Measurements from ENCODE around the gene INPP5F.
A peak's percentile ranks its signal among the peaks of the same experiment; 100 is the strongest.
"Not testable (repeated sequence)": the region's sequence is repeated elsewhere in the genome, so short reads cannot be mapped to it uniquely, and the experiment has no call there.

The INPP5F gene

DNA sequence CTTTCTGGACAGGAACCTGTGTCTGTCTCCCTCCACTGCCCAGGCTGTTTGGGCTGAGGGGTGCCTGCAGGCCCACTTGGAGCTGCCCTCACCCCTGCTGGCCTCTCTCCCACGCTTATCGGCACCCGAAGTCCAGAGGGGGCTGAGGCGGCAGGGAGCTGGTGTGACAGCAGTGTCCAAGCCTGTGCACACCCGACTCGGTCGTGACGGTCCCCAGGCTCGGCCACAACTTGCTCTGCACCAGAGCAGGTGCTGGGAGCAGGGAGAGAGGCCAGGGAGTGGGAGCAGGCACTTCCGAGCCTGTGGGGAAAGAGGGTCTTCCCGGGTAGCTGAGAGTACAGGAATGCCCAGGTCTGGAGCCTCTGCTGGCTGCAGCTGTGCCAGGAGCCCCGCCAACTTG lies 23.0 kb downstream of the INPP5F start:
- DNase-seq, result no peak

DNA sequence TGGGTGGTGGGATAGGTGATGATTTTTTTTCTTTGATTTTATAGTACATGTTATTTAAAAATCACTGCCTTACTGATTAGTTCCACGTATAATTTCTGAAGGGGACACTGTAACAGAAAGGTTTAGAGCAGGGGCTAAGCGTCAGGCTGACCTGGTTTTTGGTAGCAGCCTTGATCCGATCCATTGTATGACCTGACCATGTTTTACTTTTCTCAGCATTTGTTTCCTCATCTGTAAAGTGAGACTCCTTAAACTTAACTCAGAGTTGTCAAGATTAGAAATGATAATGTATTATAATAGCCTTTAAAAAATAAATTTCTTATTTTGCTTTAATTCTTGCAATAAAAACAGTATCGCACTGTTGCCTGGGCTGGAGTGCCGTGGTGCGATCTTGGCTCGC lies 23.6 kb downstream of the INPP5F start:
- DNase-seq, result no peak

DNA sequence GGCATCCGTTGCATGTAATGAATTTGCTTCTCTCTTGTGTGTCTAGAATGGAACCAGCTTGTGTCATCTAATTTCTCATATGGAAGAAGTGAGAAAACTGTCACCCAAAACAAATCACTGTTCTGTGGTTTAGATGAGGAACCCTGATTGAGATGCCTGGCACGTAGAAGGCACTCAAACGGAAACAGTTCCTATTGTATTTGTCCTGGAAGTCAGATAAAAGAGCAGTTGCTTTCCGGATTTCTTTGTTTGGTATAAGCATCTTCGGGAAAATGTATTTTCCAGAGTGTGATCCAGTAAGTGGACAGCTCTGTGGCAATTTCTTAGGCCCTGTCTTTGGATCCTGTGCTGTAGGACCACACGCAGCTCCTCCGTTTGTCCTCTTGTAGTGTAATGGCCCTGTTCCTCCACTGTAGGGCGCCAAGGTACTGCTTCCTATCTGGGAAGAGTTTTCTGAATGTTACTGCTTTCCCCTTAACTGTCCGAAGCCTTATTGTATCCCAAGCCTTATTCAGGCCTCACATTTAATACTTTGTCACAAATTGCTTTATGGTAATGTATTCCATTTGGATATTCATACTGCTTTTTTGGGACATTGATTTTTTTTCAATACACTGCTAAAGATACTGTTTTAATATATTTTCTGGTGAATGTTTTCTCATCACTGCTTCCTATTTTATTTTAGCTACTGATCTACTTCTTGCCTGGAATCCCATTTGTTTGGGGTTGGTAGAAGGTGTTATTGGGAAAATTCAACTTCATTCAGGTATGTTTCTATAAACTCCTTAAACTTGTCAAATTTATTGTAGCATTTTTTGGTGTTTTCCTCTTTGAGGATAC lies 24.8 kb downstream of the INPP5F start:
- DNase-seq, result peak; percentile 73 to 96

DNA sequence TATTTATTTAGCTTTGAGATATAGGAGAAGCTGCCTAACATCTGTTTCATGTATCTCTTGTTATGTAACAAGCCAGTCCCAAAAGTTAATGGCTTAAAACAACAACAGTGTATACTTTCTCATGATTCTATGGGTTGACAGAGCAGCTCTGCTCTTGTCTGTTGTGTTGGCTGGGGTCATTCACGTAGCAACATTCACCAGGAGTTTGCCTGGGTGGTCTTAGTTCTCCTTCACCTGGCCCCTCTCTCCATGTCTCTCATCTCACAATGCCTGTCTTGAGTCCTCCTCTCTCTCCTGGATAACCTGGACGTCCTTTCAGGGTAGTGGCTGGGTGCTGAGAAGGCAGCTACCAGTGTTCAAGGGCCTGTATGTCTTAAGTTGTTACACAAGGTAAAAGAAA lies 27.5 kb downstream of the INPP5F start:
- no peak for DNase-seq

DNA sequence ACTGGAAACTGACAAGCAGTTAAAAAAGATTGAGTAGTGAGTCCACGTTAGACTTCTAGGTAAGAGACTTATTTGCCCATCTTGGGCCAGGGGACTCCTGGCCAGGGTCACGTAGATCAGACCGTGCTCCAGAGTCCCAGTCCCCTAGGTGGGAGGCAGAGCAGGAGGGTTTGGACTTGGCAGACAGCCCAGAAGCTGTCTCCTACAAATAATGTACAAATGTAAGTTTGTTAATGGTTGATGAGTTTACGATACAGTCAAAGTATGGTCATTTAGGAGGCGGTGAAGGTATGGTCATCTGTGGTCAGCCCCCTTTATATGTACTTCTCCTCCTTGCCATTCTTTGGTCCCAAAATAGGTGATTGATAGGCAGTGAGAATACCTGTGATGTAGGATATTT lies 28.2 kb downstream of the INPP5F start:
- DNase-seq, result no peak

DNA sequence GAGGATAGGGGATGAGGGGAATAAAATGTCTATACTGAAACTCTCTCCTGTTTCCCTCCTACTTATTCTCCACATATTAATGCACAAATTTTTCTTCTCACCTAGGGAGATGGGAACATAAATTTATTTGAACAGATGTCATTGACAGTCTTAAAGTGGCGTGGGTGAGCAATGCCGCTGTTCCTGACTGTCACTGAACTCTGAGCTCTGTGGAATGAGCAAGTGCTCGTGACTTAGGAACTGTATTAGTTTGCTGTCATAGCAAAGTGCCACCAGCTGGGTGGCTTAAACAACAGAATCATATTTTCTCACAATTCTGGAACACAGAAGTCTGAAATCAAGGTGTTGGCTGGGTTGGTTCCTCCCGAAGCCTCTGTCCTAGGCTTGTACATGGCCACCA lies 29.1 kb downstream of the INPP5F start:
- no peak for DNase-seq

DNA sequence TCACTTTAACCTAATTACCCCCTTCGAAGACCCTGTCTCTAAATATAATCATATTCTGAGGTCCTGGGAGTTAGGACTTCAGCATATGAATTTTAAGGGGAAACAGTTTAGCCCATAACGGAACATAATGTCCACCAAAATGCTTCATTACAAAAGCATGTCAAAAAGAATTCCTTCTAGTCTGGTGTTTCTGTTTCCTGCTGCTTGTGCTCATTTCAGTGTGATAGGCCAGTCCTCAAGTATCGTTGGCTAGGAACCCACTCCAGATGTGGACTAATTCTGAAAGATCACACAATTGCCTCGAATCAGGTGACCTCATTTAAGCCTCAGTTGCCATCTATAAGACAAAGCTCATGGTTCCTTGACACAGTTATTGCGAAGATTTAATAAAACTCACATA lies 29.6 kb downstream of the INPP5F start:
- no peak for DNase-seq

DNA sequence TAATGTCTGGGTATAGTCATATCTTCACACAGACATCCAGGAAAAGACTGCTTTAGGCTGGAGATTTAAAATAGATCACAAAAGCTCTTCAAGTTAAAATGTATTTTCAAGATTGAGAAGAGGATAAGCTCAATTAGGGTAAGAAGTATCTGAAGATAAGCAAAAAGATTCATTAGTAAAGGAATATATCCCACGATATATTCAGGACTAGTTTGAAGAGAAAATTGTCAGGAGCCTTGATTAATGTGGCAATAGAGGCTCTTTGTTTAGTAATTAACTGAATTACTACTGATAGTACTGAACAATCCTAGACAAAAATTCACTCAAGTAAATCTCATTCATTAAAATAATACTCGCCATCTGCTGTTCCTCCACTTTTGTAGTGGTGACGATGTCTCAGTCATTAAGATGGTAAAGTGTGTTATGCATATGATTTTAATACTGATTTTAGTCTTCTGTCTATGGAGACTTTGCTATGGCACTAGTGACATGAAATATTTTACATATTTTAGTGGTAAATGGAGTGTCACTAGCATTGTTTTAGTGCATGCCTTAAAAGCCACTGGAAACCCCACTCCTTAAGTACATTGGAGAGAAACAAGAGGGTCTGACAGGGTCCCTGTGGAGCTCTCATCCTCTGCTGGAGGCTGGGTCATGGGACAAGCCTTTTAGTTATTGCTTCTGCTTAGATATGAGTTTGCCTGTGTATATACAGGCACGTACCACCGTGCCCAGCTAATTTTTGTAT lies 32.8 kb downstream of the INPP5F start:
- DNase-seq, result no peak

DNA sequence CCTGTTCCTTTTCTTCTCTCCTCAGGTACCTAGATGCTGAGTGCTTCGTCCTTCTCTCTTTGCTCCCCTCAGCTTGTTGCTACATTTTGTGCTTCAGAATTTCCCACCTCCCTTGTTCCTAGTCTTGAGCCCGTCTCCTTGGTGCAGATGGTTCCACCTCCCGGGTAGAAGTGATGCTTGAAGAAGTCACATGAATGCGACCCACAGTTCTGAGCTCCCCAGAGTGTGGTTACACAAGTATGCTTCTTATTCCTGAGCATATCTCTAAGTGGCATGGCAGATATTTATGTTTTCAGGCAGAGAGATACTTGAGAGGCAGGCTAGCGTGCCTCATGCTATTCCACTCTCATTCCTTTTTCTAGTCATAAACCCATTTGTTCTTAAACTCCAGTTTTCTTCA lies 34.0 kb downstream of the INPP5F start:
- DNase-seq, result no peak

DNA sequence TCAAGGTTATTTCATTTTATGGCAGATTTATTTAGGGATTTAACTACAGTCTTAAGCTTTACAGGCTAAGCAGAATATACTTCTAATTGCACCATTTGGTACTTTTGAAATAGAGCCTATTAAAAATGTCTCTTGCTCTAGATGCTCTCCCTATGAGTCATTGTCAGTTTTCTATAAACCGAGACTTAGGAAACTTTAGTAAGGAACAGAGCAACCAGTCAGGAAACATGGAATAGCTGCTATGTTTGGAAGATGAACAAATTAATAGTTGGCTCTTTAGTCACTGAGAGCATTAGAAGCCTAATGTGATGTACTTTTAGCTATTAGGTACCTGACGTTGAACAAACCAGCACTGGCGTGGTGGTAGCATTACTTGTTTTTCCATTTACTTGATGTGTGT lies 35.3 kb downstream of the INPP5F start:
- no peak for DNase-seq

DNA sequence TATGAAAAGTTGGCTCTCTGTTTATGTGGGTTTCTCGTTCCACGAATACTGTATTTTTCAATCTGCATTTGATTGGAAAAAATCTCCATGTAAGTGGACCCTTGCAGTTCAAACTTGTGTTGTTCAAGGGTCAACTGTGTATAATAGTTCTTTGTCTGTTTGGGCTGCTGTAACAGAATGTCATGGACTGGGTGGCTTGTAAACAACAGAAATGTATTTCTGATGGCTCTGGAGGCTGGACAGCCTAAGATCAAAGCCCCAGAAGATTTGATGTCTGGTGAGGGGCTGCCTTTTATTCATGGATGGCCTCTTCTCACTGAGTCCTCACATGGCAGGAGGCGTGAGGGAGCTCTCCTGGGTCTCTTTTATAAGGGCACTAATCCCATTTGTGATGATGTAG lies 36.2 kb downstream of the INPP5F start:
- DNase-seq, result no peak

DNA sequence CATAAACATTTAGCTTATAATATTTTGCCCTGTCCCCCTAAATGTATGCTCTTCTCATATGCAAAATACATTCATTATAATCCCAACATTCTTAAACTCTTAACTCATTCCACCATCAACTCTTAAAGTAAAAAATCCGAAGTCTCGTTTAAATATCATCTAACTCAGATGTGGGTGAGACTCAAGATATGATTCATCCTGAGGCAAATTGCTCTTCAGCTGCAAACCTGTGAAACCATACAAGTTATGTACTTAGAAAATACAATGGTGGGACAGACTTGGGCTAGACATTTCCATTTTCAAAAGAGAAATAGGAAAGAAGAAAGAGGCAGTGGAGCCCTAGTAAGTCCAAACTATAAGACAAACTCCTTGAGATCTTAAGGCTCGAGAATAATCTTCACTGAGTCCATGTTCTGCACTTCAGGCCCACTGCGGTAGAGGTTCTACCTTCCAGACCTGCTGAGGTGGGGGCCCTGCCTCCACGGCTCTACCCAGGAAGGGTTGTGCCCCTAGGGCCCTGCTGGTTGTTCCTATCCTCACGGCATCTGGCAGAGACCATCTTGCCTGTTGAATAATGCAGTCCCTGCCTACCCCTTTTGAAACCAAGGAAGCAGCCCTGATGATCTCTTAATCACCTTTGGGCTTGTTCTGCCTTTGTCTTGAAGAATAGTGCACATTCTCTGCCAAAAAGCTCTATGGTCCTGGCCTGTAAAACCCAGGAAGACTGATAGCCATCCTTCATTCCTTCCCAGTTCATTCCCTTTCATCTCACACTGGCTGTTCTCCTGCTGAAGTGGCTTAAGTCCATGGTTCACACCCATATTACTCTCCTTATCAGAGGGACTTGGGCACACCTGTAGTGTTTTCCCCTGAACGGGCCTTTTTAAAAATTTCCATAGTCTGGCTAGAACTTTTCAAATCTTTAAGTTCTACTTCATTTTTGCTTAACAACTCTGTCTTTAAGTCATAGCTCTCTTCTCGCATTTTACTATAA lies 37.3 kb downstream of the INPP5F start:
- no peak for DNase-seq

DNA sequence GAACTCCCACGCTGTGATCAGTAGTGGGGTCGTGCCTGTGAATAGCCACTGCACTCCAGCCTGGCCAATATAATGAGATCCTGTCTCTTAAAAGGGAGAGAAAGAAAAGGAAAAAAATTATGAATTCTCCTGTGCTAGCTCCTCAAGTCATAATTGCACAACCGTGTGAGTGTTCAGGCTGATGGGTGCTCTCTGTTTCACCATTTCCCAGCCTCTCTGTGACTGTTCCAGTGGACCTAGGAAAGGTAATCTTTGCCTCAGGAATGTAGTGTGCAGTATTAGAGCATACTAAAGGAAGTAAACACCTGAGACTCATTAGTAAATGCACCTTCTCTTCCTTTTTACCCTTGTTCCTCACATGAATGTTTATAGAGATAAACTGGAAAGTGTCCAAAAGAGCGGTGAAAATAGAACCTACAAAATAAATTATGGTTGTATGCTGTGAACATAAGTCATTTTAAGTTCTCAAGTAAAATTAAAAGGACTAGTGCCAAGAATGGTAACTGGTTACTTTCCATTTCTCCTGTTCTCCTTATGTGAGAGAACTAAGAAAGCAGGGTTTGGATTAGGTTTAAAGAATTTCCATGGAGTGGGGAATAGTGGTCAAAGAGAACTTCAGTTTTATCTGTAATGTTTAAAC lies 42.7 kb downstream of the INPP5F start:
- no peak for DNase-seq

DNA sequence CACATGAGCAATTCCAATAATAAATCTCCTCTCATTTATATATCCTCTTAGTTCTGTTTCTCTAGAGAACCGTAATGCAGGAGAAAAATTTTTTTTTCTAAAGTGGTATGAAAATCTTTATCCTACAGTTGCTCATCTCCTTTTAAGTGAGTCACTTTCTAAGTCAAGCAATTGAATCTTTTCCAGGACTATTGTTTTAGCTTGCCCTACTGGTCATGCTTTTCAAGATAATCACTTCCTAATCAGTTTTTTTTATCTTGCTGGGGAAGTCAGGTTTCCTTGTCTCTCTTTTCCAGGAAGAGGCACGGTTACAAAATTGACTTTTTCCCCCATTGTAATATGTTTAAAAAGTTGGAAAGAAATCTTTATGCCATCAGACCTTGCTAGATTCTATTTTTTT lies 44.0 kb downstream of the INPP5F start:
- no peak for DNase-seq

DNA sequence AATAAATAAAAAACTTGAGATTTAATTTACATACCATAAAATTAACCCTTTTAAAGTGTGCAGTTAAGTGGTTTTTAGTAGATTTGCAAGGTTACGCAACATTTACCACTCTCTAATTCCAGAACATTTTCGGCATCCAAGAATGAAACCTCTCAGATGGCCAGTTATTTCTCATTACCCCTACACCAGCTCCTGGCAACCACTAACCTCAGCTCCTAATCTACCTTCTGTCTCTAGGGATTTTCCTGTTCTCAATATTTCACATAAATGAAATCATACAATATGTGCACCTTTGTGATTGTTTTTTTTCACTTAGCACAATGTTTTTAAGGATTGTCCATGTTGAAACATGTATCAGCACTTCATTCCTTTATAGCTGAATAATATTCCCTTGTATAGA lies 45.1 kb downstream of the INPP5F start:
- DNase-seq, result no peak

DNA sequence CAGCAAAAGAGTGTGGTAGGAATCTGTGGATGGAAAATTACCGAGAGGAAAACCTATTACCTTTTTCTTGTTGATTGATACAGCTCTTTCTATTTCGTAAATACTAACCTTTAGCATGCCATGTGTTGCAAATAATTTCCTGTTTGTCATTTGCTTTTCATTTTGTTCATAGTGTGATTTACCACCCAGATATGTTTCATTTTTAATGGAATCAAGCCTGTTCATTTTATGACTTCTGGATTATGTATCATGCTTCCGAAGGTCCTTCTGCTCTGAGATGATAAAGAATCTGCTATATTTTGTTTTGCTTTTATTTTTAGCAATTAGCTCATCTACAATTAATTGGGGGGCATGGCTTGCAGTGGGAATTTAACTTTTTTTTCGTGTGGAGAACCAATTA lies 46.5 kb downstream of the INPP5F start:
- DNase-seq, result no peak

DNA sequence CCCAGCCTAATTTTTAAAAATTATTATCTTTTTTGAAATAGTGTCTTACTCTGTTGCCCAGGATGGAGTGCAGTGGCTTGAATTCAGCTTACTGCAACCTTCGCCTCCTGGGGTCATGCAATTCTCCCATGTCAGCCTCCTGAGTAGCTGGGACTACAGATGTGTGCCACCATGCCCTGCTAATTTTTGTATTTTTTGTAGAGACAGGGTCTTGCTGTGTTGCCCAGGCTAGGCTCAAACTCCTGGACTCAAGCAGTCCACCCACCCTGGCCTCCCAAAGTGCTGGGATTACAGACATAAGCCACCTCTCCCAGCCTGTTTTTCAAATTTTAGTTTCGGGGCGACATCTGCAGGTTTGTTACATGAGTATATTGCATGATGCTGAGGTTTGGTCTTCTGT lies 47.2 kb downstream of the INPP5F start:
- not testable (repeated sequence) for DNase-seq

DNA sequence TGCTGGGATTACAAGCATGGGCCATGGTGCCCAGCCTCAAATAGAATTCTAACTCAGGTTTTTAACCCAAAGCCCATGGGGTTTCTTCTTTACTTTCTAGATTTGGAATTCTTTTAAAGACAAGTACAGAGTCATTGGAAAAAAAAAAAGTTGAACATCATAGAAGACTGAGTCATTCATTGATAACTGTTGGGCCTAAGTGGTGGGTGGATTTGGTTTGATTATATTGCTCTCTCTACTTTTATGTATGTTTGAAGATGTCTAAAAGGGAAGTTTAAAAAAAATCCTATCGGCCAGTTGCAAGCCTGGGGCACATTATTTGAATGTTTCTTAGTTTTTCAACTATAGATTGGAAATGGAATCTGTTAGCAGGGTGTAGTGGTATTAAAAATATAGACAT lies 49.7 kb downstream of the INPP5F start:
- DNase-seq, result no peak

DNA sequence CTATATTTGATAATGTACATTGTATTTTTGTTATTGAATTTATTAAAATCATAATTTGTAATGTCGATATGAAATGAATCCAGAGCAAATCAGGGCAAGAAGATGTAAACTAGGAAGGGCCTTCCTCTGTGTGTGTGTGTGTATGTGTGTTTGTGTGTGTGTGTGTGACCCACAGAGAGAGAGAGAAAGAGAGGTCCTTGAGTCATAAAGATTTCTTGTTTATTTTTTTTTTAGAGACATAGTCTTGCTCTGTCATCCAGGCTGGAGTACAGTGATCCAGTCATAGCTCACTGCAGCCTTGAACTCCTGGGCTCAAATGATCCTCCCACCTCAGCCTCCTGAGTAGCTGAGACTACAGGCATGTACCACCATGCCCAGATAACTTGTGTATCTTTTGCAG lies 50.7 kb downstream of the INPP5F start:
- no peak for DNase-seq

DNA sequence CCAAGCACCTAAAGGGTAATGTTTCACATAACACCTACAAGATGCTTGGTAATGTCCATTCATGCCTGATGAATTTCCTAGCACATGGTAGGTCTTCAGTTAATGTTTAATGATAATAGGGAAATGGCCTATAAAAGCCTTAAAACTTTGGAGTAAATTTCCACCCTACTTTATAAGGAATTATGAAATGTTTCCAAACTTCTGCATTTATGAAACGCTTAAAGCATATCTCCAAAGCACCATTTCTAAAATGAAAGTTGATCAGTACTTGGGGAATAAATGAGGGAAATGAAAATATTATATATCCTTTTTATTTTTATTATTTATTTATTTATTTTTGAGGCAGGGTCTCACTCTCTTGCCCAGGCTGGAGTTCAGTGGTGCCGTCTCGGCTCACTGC lies 51.8 kb downstream of the INPP5F start:
- no peak for DNase-seq

DNA sequence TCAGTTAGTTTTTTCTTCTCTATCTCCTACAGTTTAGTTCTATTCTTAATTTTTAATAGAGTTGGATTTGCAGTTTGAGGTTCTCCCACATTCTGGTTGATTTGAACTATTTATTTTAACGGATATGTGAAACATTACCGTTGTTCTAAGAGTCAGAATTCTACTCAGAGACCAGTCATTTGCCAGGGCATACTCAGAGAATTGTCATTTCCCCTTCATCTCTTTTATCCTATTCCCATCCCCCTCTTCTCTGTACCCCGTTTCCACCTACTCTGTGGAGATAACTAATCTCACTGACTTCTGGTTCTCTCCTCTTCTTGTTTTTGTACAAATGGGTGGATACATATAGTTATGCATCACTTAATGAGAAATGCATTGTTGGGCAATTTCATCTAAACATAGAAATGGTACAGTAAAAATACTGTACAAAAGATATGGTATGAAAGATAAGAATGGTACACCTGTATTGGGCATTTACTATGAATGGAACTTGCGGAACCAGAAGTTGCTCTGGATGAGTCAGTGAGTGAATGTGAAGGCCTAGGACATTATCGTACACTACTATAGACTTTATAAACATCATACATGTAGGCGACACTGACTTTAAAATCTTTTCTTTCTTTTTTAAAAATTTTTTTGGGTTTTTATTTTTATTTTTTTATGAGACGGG lies 53.1 kb downstream of the INPP5F start:
- DNase-seq, result no peak

DNA sequence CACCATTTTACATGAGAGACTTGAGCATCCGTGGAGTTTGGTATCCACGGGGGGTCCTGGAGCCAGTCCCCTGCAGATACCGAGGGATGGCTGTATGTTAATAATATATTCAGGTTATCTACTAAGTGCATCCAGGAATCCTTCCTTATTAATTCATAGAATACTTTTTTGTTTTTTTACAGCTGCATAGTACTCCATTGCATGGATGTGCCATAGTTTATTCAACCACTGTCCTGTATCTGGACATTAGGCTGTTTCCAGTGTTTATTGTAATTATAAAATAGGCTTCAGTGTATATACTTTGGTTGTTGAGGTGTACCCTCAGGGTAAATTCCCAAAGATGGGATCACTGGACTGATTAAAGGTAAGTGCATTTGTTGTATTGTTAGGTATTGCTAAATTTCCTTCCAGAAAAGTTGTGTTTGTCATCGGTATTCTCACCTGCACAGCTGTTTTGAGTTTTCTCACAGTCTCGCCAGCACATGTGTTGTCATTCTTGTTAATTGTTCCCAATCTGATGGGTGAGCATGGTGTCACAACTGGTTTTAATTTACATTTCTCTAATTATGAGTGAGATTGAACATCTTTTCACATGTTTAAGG lies 55.1 kb downstream of the INPP5F start:
- no peak for DNase-seq

All from hippocampal formation (tissue), 2 donors.